ENCODE measurements around the gene NUP205.

The NUP205 gene

DNA sequence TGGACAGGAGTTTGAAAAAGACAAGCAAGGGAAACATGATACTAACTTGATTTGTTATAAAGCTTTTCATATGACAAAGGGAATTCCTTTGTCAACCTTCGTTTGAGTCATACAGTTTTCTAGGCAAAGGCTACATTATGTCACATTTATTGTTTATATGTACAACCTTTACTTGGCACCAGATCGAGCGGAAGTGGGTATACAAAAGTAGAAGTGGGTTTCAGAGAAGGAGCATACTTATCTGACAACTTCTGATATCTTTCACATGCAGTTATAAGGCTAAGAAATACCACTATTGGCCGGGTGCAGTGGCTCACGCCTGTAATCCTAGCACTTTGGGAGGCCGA lies 115.6 kb downstream of the NUP205 start:
- H3K4me3 ChIP-seq (ENCODE audit: low read depth, low read length) = no peak overlapping the region
- TF ChIP-seq, protein P1, sequence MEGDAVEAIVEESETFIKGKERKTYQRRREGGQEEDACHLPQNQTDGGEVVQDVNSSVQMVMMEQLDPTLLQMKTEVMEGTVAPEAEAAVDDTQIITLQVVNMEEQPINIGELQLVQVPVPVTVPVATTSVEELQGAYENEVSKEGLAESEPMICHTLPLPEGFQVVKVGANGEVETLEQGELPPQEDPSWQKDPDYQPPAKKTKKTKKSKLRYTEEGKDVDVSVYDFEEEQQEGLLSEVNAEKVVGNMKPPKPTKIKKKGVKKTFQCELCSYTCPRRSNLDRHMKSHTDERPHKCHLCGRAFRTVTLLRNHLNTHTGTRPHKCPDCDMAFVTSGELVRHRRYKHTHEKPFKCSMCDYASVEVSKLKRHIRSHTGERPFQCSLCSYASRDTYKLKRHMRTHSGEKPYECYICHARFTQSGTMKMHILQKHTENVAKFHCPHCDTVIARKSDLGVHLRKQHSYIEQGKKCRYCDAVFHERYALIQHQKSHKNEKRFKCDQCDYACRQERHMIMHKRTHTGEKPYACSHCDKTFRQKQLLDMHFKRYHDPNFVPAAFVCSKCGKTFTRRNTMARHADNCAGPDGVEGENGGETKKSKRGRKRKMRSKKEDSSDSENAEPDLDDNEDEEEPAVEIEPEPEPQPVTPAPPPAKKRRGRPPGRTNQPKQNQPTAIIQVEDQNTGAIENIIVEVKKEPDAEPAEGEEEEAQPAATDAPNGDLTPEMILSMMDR (IDR thresholded peaks at IDR 0.05; ENCODE audit: borderline replicate concordance, insufficient read depth, low read depth, low read length) = no peak

DNA sequence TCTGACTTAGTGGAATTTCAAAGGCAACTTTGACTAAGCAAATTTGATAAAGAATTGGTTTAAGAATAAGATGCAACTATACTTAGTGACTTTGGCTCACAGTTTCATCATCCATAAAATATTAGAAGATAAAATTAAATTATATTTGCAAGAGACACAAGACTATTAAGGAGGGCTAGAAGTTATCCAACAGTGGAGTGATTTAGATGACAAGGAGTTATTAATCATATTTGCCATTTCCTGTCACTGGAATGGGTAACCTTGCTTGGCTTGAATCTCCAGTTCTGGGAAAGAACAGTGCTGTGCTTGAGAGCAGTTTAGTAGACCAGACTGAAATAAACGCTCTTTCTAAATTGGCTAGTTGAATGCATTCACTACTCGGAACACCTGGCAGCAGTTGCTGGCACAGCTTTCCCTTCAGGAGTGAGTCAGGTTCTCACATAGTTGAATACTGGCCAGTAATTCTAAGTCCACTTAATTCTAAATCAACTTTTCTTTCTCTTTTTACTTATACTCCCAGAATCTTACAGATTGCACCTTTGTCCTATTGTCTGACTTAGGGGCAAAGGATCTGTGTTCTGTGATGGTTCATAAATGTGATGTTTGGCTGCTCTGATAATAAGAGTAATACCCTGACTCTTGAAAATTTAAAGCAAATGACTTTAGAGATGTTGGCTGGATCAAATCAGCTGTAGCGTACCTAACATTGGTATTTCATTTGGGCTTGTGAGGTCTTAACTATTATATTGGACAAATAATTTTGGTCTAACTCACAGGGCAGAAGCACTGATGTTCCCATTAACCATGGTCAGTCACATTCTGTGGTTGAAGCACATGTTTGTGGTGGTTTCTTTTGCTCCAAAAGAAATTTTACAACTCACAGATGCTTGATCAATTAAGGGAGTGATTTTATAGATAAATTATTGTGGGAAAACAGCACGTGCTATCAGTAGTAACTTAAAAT lies 121.2 kb downstream of the NUP205 start:
- TF ChIP-seq, protein P1 (IDR thresholded peaks at IDR 0.05; ENCODE audit: borderline replicate concordance, insufficient read depth, low read depth, low read length) = no peak
- H3K4me3 ChIP-seq (ENCODE audit: low read depth, low read length) = no peak overlapping the region

DNA sequence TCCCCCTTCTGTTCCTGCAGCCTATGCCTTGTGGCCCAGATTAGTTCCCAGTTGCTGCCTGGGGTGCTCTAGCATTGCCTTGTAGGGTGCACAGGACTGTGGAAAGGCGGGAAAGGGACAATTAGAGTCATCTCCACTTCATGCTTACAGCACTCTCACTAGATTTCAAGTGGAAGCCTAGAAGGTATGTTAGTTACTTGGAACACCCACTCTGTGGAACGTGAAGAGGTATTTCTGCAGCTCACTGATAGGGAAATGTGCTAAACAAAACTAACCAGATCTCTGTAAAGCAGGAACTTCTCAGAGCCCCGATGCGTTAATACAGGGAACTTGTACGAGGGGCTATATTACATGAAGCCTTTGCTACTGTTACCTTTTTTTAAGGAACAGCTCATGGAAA lies 124.0 kb downstream of the NUP205 start:
- H3K4me3 ChIP-seq (ENCODE audit: low read depth, low read length) = no peak overlapping the region
- TF ChIP-seq, protein P1 (IDR thresholded peaks at IDR 0.05; ENCODE audit: borderline replicate concordance, insufficient read depth, low read depth, low read length) = no peak

DNA sequence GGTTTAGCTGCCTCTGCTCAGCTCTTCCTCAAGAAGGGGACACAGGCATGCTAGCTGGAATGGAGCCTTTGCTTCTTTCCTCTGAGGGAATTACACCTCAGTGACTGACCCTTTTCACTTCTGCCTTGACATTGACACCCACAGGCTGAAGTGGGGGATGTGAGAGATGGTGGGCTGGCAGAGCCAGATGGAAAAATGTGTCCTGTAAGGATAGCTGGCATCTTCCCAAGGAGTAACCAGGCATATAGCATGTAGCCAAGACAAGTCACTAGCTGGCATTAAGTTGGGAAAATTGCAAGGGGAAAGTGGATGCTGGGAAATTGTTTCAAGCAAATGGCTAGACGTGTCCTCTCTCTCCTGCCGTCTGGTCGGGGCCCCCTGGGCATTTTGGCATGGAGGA lies 124.5 kb downstream of the NUP205 start:
- TF ChIP-seq, protein P1 (IDR thresholded peaks at IDR 0.05; ENCODE audit: borderline replicate concordance, insufficient read depth, low read depth, low read length) = no peak
- H3K4me3 ChIP-seq (ENCODE audit: low read depth, low read length) = no peak overlapping the region

DNA sequence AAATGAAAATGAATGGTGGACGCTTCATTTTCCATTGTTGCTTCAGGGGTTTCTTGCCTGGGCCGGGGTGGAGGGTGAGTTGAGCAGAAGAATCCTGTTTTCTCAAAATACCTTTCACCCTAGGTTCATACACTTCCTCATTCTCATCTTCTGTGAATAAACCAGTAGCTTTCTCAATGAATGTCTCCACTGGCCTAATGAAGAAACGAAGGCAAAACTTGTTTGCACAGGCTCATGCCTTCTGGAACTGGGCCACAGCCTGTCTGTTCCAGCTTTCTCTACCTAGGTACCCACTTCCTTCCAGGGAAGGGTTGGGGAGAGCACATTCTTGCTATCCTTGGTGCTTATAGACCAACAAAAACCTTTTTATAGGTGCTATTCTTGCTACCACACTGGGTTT lies 125.9 kb downstream of the NUP205 start:
- TF ChIP-seq, protein P1 (IDR thresholded peaks at IDR 0.05; ENCODE audit: borderline replicate concordance, insufficient read depth, low read depth, low read length) = no peak
- no peak overlapping the region for H3K4me3 ChIP-seq (ENCODE audit: low read depth, low read length)

DNA sequence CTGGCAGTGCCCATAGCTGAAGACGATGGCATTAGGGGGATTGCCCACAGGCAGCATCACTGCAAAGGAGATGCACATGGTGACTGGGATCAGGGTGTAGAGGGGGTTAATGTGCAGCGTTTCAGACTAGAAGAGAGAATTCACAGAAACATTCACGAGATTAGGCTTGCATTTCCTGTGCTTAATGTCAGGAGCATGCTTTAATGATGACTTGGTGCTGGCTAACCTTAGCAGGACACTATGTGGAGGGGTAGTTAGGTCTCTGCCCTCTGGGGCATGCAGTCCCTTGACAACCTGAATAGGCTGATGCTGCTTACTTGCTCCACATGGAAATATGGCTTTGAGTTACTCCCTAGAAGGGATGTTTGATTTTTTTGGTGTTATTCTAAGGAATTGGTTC lies 126.4 kb downstream of the NUP205 start:
- TF ChIP-seq, protein P1 (IDR thresholded peaks at IDR 0.05; ENCODE audit: borderline replicate concordance, insufficient read depth, low read depth, low read length) = no peak
- no peak overlapping the region for H3K4me3 ChIP-seq (ENCODE audit: low read depth, low read length)

DNA sequence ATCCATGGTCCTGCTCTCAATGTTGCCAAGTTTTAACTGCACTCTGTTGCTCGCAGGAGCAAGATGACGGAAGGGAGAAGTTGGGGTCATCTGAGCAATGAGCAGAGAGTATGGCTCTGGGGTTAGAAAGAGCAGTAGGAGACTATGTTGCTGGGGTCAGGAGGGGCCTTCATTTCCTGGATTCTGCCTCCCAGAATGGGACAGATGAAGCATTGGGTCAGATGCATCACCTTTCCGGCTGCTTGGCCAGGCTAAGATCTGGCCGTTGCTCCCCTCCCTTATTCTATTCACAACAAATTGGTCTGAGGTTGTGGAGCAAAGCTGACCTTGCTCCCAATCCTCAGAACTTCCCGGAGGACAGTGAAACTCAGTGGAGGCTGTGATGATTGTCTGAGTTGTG lies 127.0 kb downstream of the NUP205 start:
- TF ChIP-seq, protein P1 (IDR thresholded peaks at IDR 0.05; ENCODE audit: borderline replicate concordance, insufficient read depth, low read depth, low read length) = no peak
- no peak overlapping the region for H3K4me3 ChIP-seq (ENCODE audit: low read depth, low read length)

All from GM12875 (cell line).